Right ventricle myocardium inferior (tissue), 1 donor: Measurements from ENCODE around the gene REN. TPM values are rescaled to one million over a fixed set of nuclear protein-coding genes. Genes with fewer than 3 reads are reported as not detected.

Source experiments
- ATAC-seq: fragments of 200-7000 bp; cut with Tn5 transposase; one replicate; pipeline ENCODE4 v1.9.1; 2020; ENCODE audit warnings: mild to moderate bottlenecking, moderate library complexity
- DNase-seq: peaks from one replicate; pipeline ENCODE4 v3.0.0; 2021; ENCODE audit errors: missing footprints
- intact Hi-C: fragments of 100-400 bp; cut with DNase I; formaldehyde crosslinking; loops from one replicate; pipeline ENCODE4 v1.11.0; 2022
- total RNA-seq: library from RNA; stranded (reverse); fragmentation: NEBNext Ultra II Directional; extraction: Animal tissue kit (Norgen Biotek cat#: 25700); gene quantifications from one replicate; pipeline ENCODE4 v1.2.1, GENCODE V29; 2021
- donor health status: DM: no; HTN: yes; CAD: no; lungs with severe emphysema.

REN gene
- total RNA-seq, 1 donor from 2014 or later, result not detected

DNA sequence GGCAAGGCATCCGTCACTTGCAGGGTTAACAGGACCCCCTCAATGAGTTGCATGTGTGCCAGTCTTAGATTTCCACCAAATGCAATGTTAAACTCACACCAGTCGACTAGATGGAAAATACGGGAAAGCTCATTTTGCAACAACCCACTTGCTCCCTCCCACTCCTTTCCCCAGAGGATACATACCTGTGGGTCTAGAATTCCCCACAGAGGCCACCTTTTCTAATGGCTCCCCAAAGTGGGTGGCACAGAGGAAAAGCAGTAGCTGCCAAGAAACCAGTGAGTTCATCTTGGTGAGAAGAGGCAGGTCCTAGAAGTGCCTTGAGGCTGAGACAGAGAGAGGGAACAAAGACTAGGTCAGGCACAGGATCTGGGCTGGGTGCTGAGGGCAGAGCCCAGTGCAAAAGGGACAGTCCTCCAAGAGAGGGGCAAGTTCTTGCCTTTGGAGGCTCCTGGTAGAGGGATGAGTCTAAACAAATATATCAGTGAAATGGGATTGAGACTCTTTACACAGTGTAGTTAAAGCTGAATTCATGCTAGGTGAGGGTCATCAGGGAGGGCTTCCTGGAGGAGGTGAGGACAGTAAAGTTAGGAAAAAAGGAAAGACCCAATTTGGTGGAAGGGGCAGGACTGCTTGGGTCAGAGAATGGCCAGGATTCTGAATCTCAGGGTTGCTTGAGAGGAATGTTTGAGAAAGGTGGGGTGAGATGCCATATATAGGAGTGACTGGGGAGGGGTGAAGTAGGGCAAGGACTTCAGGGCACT is 26.6 kb upstream of the REN start:
- no peak for ATAC-seq
- no peak for DNase-seq
- intact Hi-C loops, result no loop called here

DNA sequence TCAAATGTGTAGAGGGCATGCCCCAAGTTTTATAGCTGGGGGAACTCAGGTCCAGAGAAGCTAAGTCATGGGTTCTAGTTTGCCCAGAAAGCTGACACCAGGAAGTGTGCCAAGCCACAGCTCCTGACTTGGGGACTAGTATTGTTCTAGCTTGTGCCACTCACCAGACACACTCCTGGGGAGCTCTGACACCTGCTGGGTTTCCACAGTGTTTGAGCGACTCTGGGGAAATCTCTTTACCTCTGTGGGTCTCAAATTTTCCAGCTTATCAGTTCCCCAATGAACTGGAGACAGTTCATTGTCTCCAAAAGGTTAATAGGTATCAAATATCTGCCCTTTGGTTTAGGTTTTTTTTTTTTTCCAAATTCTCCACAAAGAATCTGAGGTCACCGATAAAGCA is 25.9 kb upstream of the REN start:
- intact Hi-C loops, result no loop called here
- DNase-seq, result no peak
- ATAC-seq, result no peak

DNA sequence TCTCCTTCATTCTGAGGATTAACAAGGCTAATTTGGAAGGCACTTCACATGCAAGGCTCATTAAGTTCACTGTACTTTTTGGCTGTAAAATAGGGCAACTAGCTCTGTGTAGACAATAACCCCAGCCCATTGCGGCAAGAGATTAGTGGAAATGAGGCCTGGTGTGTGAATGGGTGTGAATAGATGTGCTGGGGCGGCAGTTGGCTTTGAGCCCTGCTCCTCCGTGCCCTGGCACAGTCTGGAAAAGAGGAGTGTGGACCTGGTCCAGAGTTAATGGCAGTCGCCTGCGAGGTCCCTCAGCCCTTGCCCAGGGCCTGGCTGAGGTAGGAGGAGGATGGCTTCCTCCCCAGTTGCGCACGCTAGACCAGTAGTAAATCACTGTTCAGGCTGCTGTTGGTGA is 25.3 kb upstream of the REN start:
- intact Hi-C loops, result no loop called here
- ATAC-seq, result no peak
- no peak for DNase-seq

GRCh38 chr1:204190212-204191211 is 24.4 kb upstream of the REN start:
- DNase-seq, result no peak
- ATAC-seq, result peak; percentile 60
- intact Hi-C loops, result no loop called here

GRCh38 chr1:204188959-204189639 is 23.0 kb upstream of the REN start:
- ATAC-seq, result no peak
- no peak for DNase-seq
- intact Hi-C loops, result no loop called here

GRCh38 chr1:204186597-204186996 is 20.5 kb upstream of the REN start:
- ATAC-seq, result no peak
- intact Hi-C loops, result no loop called here
- DNase-seq, result no peak

DNA sequence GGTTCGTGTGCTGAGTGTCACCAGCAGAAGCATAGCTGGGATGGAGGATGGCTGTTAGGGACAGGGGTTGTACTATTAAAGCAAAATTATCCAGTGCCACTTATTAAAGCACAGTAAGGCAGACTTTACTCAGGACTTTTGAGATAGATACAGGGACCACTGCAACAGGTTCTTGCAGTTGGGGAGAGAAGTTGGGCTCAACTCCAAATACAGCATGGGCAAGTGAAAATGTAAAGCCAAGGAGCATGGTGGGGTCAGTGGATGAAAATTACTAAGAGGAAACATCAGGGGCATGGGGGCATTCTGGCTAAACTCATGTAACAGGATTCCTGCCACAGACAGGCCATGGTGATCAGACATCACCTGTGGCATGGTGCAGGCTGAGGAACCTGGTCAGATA is 15.0 kb upstream of the REN start:
- intact Hi-C loops, result no loop called here
- ATAC-seq (no peak), DNase-seq (no peak)

- intact Hi-C loops, result no loop called here
- no peak for ATAC-seq
- DNase-seq, result no peak
Observed at GRCh38 chr1:204180133-204180532, 14.0 kb upstream of the REN start.

DNA sequence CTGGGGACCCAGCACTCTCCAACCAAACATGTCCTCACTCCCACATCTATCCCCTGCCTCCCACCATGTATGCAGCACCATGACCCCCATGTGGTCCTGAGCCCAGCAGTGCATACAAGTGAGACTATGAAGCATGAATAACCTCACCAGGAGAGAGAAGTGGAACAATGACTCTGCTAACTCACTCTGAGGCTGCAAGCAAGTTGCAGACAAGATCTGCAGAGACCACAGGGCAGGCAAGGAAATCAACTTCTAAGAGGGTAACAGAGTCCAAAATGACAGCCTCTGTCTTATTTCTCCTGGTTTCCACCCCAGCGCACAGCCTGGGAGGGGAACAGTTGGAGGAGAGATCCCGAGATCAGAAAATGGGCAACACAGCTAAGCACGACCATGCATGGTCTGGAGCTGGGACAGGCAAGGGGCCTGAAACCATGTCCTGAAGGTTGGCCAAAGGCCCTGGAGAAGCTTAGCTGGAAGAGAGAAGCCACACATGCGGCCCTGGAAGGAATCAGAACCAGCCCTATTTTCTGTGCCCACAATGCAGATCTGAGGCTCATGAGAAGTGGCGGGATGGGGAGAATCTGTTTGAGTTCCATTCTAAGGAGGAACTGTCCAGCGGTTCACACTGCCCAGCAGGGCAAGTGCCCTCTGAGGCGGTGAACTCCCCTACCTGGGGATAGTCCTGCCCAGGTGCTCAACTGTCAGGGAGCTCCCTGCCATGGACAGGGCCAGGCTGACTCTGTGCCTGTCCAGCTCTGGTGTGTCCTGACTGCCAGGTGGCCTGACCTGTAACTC is 12.5 kb upstream of the REN start:
- ATAC-seq (no peak), DNase-seq (peak; percentile 39)
- intact Hi-C loops, result no loop called here

GRCh38 chr1:204177133-204177532 is 11.0 kb upstream of the REN start:
- ATAC-seq (no peak), DNase-seq (peak; percentile 25)
- intact Hi-C loops, result no loop called here

GRCh38 chr1:204176049-204176448 is 9.9 kb upstream of the REN start:
- DNase-seq (no peak), ATAC-seq (no peak)
- intact Hi-C loops, result no loop called here

GRCh38 chr1:204174958-204175357 is 8.8 kb upstream of the REN start:
- DNase-seq (peak; percentile 1), ATAC-seq (no peak)
- intact Hi-C loops, result no loop called here

GRCh38 chr1:204172404-204173029 is 6.4 kb upstream of the REN start:
- intact Hi-C loops, result no loop called here
- ATAC-seq (no peak), DNase-seq (no peak)

- ATAC-seq (no peak), DNase-seq (no peak)
- intact Hi-C loops, result no loop called here
Observed at GRCh38 chr1:204171751-204172178, 5.6 kb upstream of the REN start.

DNA sequence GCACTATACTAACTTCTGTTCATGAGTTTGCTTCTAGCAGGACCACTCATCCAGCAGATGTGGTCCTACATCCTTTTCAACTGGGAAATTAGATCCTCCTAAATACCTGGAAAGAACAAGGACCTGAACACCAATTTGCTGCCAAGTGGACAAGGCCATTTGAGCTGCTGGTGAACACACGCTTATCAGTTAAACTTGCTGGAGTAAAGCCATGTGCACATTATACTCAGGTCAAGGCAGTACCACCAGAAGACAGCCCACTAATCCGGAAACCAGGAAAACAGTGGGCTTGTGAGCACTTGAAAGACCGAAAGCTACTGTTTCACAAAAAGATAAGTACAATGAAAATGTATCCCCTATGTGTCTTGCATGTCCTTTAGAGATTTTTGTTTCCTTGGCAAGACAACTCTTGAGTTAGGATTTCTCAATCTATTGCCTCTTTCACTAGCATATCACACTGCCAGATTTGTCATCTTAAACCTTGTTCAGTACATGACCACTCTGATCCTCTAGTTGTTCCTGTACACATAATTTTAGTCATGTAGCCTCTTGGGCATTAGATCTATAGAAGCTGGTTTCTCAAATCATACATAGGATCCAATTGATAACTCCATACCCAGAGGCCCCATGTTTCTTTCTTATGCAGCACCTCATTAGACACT is 4.5 kb upstream of the REN start:
- DNase-seq (no peak), ATAC-seq (no peak)
- intact Hi-C loops, result no loop called here

DNA sequence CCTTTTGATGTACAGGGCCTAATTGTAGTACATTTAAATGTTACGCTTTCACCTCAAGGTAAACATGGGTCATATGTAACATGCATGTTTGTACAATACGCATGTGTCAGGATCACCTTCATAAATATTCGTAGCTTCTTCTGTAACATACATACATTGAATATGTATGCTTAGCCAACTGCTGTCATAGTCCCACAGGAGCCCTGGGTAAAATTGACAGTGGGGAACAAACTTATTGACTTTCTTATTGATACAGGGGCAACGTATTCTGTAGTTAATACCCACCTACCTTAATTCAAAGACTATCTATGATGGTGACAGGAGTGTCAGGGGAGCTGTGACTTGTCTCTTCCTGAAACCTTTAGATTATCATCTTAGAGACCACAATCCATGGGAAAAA is 3.7 kb upstream of the REN start:
- DNase-seq, result no peak
- intact Hi-C loops, result no loop called here
- no peak for ATAC-seq

DNA sequence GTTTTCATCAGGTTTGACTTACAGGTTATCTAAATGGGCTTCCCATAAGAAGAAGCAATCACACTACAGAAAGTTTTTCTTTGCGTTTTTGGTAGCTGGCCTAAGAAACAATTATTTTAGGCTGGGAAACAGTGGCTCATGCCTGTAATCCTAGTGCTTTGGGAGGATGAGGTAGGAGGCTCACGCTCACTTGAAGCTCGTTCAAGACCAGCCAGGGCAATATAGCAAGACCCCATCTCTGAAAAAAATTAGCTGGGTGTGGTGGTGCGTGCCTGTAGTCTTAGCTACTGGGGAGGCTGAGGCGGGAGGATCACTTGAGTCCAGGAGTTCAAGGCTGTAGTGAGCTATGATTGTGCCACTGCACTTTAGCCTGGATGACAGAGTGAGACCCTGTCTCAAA is 1.6 kb upstream of the REN start:
- intact Hi-C loops, result no loop called here
- DNase-seq, result no peak
- no peak for ATAC-seq
